ENCODE measurements around the gene SCGB1D4.

GRCh38 chr11:62309991-62310390 is 11.1 kb upstream of the SCGB1D4 start:
- no peak for TF ChIP-seq CTCF (IDR thresholded peaks at IDR 0.05 in 2 of 3, conservative IDR thresholded peaks at IDR 0.05 in 1 of 3; ENCODE audit: control insufficient read depth in 2 of 3, extremely low read depth in 1 of 3, insufficient read depth in 1 of 3, low read depth in 3 of 3, low read length in 3 of 3)
- no peak for TF ChIP-seq NFXL1 (IDR thresholded peaks at IDR 0.05; ENCODE audit: borderline replicate concordance)
- no peak for TF ChIP-seq SIX5 (IDR thresholded peaks at IDR 0.05; ENCODE audit: low read depth, low read length, severe bottlenecking)
- TF ChIP-seq CBX3 (IDR thresholded peaks at IDR 0.05; ENCODE audit: borderline replicate concordance, low read depth): no peak
- TF ChIP-seq FOXK2 (IDR thresholded peaks at IDR 0.05): no peak
- no peak for TF ChIP-seq MXI1 (IDR thresholded peaks at IDR 0.05; ENCODE audit: low read depth, low read length)
- no peak for TF ChIP-seq ATF3 (IDR thresholded peaks at IDR 0.05; ENCODE audit: borderline replicate concordance, extremely low read depth, low read depth, low read length)
- TF ChIP-seq NFYB (IDR thresholded peaks at IDR 0.05; ENCODE audit: insufficient read depth, low read depth, low read length): no peak
- no peak for TF ChIP-seq TCF3 (IDR thresholded peaks at IDR 0.05; ENCODE audit: borderline replicate concordance, insufficient read depth, low read depth, low read length)
- TF ChIP-seq SKIL (IDR thresholded peaks at IDR 0.05; ENCODE audit: low read depth, poor library complexity, severe bottlenecking): no peak
- no peak for TF ChIP-seq SREBF2 (IDR thresholded peaks at IDR 0.05; ENCODE audit: low read length)
- TF ChIP-seq RFX5 (IDR thresholded peaks at IDR 0.05; ENCODE audit: low read depth, low read length): no peak
- TF ChIP-seq CHD2 (IDR thresholded peaks at IDR 0.05; ENCODE audit: borderline replicate concordance, low read depth, low read length): no peak

Data from GM12878 (cell line).